Measurements from ENCODE around the gene MT1X. TPM values are rescaled to one million over a fixed set of nuclear protein-coding genes. Genes with fewer than 3 reads are reported as not detected.

Gene MT1X
- total and polyA plus RNA-seq, 4 donors = 15.0 to 31.3 (median 24.9) TPM

Other genes starting within 250 kb of the MT1X start
- 100 to 1,000 TPM in 1 of 2 donors, 10 to 100 TPM in 1; 96.8 to 151 TPM for gene NUDT21, start 231.1 kb upstream of the MT1X start, total RNA-seq
- 100 to 1,000 TPM in 1 of 2 donors, 10 to 100 TPM in 1; 79.7 to 103 TPM for gene NUDT21, start 231.1 kb upstream of the MT1X start, polyA plus RNA-seq (ENCODE audit: insufficient read length in 2 of 2)
- 10 to 100 TPM; 45.5 to 56.3 TPM for gene OGFOD1, start 230.9 kb upstream of the MT1X start, total RNA-seq
- gene OGFOD1, start 230.9 kb upstream of the MT1X start, polyA plus RNA-seq (ENCODE audit: insufficient read length in 2 of 2) = 10 to 100 TPM; 35.1 to 39.7 TPM
- gene BBS2, start 162.4 kb upstream of the MT1X start, total RNA-seq = 100 to 1,000 TPM; 126 to 132 TPM
- gene BBS2, start 162.4 kb upstream of the MT1X start, polyA plus RNA-seq (ENCODE audit: insufficient read length in 2 of 2) = 100 to 1,000 TPM in 1 of 2 donors, 10 to 100 TPM in 1; 94.8 to 101 TPM
- not detected for gene MT4, start 117.4 kb upstream of the MT1X start, total RNA-seq
- not detected for gene MT4, start 117.4 kb upstream of the MT1X start, polyA plus RNA-seq (ENCODE audit: insufficient read length in 2 of 2)
- 10 to 100 TPM; 32.5 to 74.1 TPM for gene MT3, start 92.9 kb upstream of the MT1X start, total RNA-seq
- 100 to 1,000 TPM; 297 to 363 TPM for gene MT3, start 92.9 kb upstream of the MT1X start, polyA plus RNA-seq (ENCODE audit: insufficient read length in 2 of 2)
- gene MT2A, start 73.9 kb upstream of the MT1X start, total RNA-seq = 10 to 100 TPM in 1 of 2 donors, 1 to 10 TPM in 1; 5.6 to 22.2 TPM
- 10 to 100 TPM; 64.6 to 97.9 TPM for gene MT2A, start 73.9 kb upstream of the MT1X start, polyA plus RNA-seq (ENCODE audit: insufficient read length in 2 of 2)
- gene MT1E, start 56.7 kb upstream of the MT1X start, total RNA-seq = 10 to 100 TPM; 29.5 to 37.0 TPM
- 10 to 100 TPM; 38.0 to 55.8 TPM for gene MT1E, start 56.7 kb upstream of the MT1X start, polyA plus RNA-seq (ENCODE audit: insufficient read length in 2 of 2)
- gene MT1M, start 49.8 kb upstream of the MT1X start, total RNA-seq = 1 to 10 TPM; 4.0 to 4.3 TPM
- gene MT1M, start 49.8 kb upstream of the MT1X start, polyA plus RNA-seq (ENCODE audit: insufficient read length in 2 of 2) = 10 to 100 TPM in 1 of 2 donors, 1 to 10 TPM in 1; 6.6 to 10.5 TPM
- not detected for gene MT1A, start 43.8 kb upstream of the MT1X start, total RNA-seq
- not detected for gene MT1A, start 43.8 kb upstream of the MT1X start, polyA plus RNA-seq (ENCODE audit: insufficient read length in 2 of 2)
- gene MT1B, start 30.6 kb upstream of the MT1X start, total RNA-seq = not detected
- 1 to 10 TPM in 1 of 2 donors, not detected in 1; 1.1 TPM for gene MT1B, start 30.6 kb upstream of the MT1X start, polyA plus RNA-seq (ENCODE audit: insufficient read length in 2 of 2)
- 1 to 10 TPM; 3.6 to 4.5 TPM for gene MT1F, start 24.5 kb upstream of the MT1X start, total RNA-seq
- 10 to 100 TPM; 21.4 to 31.0 TPM for gene MT1F, start 24.5 kb upstream of the MT1X start, polyA plus RNA-seq (ENCODE audit: insufficient read length in 2 of 2)
- 1 to 10 TPM; 1.7 to 1.9 TPM for gene MT1G, start 14.4 kb upstream of the MT1X start, total RNA-seq
- 1 to 10 TPM; 1.8 to 3.1 TPM for gene MT1G, start 14.4 kb upstream of the MT1X start, polyA plus RNA-seq (ENCODE audit: insufficient read length in 2 of 2)
- 1 to 10 TPM in 1 of 2 donors, not detected in 1; 1.1 TPM for gene MT1H, start 12.7 kb upstream of the MT1X start, total RNA-seq
- gene MT1H, start 12.7 kb upstream of the MT1X start, polyA plus RNA-seq (ENCODE audit: insufficient read length in 2 of 2) = not detected
- gene NUP93, start 47.7 kb downstream of the MT1X start, total RNA-seq = 100 to 1,000 TPM; 103 to 128 TPM
- gene NUP93, start 47.7 kb downstream of the MT1X start, polyA plus RNA-seq (ENCODE audit: insufficient read length in 2 of 2) = 100 to 1,000 TPM; 117 to 125 TPM
- gene SLC12A3, start 182.7 kb downstream of the MT1X start, total RNA-seq = under 1 TPM; 0.11 to 0.20 TPM
- under 1 TPM; 0.11 to 0.22 TPM for gene SLC12A3, start 182.7 kb downstream of the MT1X start, polyA plus RNA-seq (ENCODE audit: insufficient read length in 2 of 2)
- gene HERPUD1, start 249.7 kb downstream of the MT1X start, total RNA-seq = 100 to 1,000 TPM; 143 to 245 TPM
- gene HERPUD1, start 249.7 kb downstream of the MT1X start, polyA plus RNA-seq (ENCODE audit: insufficient read length in 2 of 2) = 100 to 1,000 TPM in 1 of 2 donors, 10 to 100 TPM in 1; 77.2 to 121 TPM

Data from spinal cord (tissue), 4 donors.